ENCODE results near the gene PLA2G4A.

The PLA2G4A gene

GRCh38 chr1:187037973-187038553, 209.3 kb downstream of the PLA2G4A start:
- DNase-seq (ENCODE audit: low read depth in 1 of 2, low spot score in 1 of 2) = no peak
- Histone ChIP-seq H3K27ac (replicated peaks) (no peak overlapping the region), H3K27me3 (ENCODE audit: insufficient read depth, poor library complexity, severe bottlenecking) (no peaks in the 10 kb centered on the region), H3K4me3 (replicated peaks; ENCODE audit: insufficient read depth, low read length) (no peak overlapping the region)
- TF ChIP-seq POLR2AphosphoS5 (IDR thresholded peaks at IDR 0.05; ENCODE audit: low read depth) = no peak
- no peak for TF ChIP-seq CTCF (IDR thresholded peaks at IDR 0.05; ENCODE audit: insufficient read depth, low read length)
- no peak for TF ChIP-seq REST (IDR thresholded peaks at IDR 0.05; ENCODE audit: insufficient replicate concordance, low read depth)
- TF ChIP-seq SPI1 (IDR thresholded peaks at IDR 0.05; ENCODE audit: borderline replicate concordance, low read depth) = no peak
- TF ChIP-seq GABPA (IDR thresholded peaks at IDR 0.05; ENCODE audit: low read depth) = no peak
